T follicular helper cell (primary cell): Measurements from ENCODE around the gene TUBG2.

Source experiments
- DNase-seq: peaks from one replicate; pipeline ENCODE4 v3.0.0-alpha.2; 2020; ENCODE audit warnings: low read depth

The TUBG2 gene

GRCh38 chr17:42697108-42697811 lies 38.2 kb downstream of the TUBG2 start:
- DNase-seq, result no peak

DNA sequence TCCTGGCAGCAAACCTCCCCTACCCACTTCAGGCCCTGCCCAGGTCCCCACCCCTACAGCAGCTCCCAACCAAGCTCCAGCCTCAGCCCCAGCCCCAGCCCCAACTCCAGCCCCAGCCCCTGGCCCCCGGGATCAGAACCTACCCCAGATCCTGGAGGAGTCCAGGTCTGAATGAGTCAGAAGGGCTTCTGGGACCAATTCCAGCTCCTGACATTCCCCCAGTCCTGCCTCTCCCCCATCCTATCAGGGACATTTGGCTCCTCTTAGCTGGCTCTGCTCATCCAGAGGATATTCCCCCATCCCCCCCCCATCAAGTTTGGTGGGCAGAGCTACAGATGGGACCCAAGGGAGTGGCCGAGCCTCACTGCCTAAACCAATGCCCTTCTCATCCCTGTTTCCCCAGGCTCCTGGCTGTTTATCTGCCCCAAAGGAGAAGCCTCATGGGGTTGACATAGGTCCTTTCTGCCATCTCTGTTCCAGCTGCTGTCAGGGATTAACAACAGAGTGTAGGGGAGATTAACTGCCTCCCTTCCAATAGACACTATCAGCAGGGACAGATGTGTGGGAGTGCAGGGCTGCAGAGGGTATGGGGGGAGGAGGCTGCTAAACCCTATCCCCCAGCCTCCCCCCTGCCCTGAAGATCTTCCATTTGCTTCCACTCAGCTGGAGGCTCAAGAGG lies 39.8 kb downstream of the TUBG2 start:
- no peak for DNase-seq

GRCh38 chr17:42699415-42699740 lies 40.3 kb downstream of the TUBG2 start:
- DNase-seq, result no peak

DNA sequence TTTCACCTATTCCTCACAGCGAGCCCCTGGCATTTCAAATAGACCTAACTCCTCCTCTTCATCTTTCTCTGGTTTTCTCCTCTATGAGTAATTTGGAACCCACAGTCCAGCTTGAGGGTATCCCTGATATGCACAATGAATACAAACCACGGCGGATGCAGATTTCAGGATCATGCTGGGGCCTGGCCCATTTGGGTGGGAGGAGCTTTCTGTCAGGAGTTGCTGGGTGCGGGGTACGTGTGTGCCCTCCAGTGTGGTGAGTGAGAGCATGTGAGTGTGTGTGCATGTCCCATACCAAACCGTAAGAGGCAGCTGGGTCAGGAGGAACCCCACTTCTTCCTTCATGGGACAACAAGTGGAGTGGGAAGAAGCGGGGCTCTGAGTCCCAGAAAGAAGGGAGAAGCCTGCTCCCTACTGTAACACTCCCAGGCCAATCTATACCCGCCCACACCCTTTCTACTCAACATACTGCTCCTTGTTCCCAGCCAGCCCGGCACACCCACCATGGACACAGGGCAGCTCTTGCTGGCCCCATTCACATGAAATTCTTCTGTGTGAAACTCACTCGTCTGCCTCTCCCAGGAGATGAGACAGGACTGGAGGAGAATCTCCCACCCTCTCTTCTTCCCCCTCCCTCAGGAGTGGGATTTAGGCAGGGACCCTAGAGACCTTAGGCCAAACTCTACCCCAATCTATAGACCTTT lies 41.7 kb downstream of the TUBG2 start:
- DNase-seq, result no peak

DNA sequence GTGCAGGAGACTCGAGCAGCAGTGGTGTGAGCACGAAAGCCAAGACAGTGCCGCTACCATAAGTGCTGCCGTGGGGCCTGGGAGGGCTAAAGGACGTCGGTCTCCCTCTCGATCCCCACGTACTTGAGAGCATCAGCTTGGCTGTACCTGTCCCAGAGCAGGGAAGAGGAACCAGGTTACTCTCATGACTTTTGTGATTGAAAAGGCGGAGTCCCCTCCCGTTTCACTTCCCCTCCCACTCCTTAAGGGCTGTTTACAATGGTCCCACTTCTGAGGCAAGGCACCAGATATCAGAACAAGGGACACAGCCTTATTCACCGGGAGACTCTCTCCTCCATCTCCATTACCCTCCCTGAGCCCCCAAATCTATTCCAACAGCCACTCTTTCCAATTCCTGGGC lies 43.4 kb downstream of the TUBG2 start:
- no peak for DNase-seq

- DNase-seq, result no peak
Observed at GRCh38 chr17:42704490-42704836, 45.4 kb downstream of the TUBG2 start.

- no peak for DNase-seq
Observed at GRCh38 chr17:42704837-42705494, 45.9 kb downstream of the TUBG2 start.

GRCh38 chr17:42706732-42707131 lies 47.6 kb downstream of the TUBG2 start:
- no peak for DNase-seq

DNA sequence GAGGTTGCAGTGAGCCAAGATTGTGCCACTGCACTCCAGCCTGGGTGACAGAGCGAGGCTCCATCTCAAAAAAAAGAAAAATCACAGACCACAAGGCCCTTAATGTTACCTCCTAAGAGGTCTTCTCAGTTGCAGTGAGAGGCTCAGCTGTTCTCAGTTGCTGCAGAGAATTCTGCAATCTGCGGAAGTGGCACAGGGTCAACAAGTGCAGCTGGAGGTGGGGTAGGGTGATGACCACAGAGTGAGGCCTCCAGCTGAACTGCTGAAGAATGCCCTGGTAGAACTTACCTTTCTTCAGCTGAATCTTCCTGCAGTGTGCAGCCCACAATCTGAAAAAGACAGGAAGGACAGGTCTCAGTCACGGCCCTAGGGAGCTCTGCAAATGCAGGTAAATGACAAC lies 49.5 kb downstream of the TUBG2 start:
- no peak for DNase-seq

GRCh38 chr17:42709561-42709960 lies 50.5 kb downstream of the TUBG2 start:
- DNase-seq, result no peak
